ENCODE results near the gene PNP. TPM values are rescaled to one million over a fixed set of nuclear protein-coding genes. Genes with fewer than 3 reads are reported as not detected.

PNP gene
- 48.2 and 64.6 TPM in 2 replicates for total RNA-seq

GRCh38 chr14:20469242-20469889 lies at the start of gene PNP:
PNP (plus strand) TSS chr14:20469406; CDS start chr14:20469525, 119 bp downstream.

GRCh38 chr14:20435582-20436362 lies 33.4 kb upstream of the PNP start, which contains the start of gene KLHL33:
KLHL33 (minus strand) TSS chr14:20436166; CDS start chr14:20435811, 355 bp downstream.

GRCh38 chr14:20454516-20455354 lies 14.5 kb upstream of the PNP start, which contains the start of the genes APEX1 and OSGEP:
APEX1 (plus strand) TSS chr14:20455226; CDS start chr14:20455646, 420 bp downstream.
OSGEP (minus strand) TSS chr14:20454812; CDS start chr14:20454683, 129 bp downstream.

GRCh38 chr14:20461225-20462141 lies 7.7 kb upstream of the PNP start, which contains the start of gene PIP4P1:
PIP4P1 (minus strand) TSS chr14:20461434; CDS start chr14:20461325, 109 bp downstream.

Other genes starting within 250 kb of the PNP start
- not detected in 2 replicates for gene OR11H6, start 245.7 kb upstream of the PNP start, total RNA-seq
- gene OR11H7, start 240.4 kb upstream of the PNP start, total RNA-seq, result not detected in 2 replicates
- not detected in 2 replicates for gene OR11H4, start 230.1 kb upstream of the PNP start, total RNA-seq
- gene TTC5, start 163.5 kb upstream of the PNP start, total RNA-seq, result 30.5 and 32.1 TPM in 2 replicates
- gene CCNB1IP1, start 136.1 kb upstream of the PNP start, total RNA-seq, result 25.1 and 27.9 TPM in 2 replicates
- 7.9 and 9.2 TPM in 2 replicates for gene PARP2, start 125.8 kb upstream of the PNP start, total RNA-seq
- 14.9 and 18.5 TPM in 2 replicates for gene TEP1, start 55.9 kb upstream of the PNP start, total RNA-seq
- gene KLHL33, start 33.2 kb upstream of the PNP start, total RNA-seq, result 0.06 and 0.13 TPM in 2 replicates
- gene OSGEP, start 14.6 kb upstream of the PNP start, total RNA-seq, result 23.9 and 49.0 TPM in 2 replicates
- gene APEX1, start 14.2 kb upstream of the PNP start, total RNA-seq, result 29.6 and 62.0 TPM in 2 replicates
- 21.5 and 21.7 TPM in 2 replicates for gene PIP4P1, start 8.0 kb upstream of the PNP start, total RNA-seq
- gene RNASE10, start 36.1 kb downstream of the PNP start, total RNA-seq, result not detected in 2 replicates
- gene RNASE9, start 91.6 kb downstream of the PNP start, total RNA-seq, result not detected in 2 replicates
- gene RNASE11, start 118.6 kb downstream of the PNP start, total RNA-seq, result not detected in 2 replicates
- not detected in 2 replicates for gene RNASE12, start 122.0 kb downstream of the PNP start, total RNA-seq
- not detected in 2 replicates for gene OR6S1, start 172.3 kb downstream of the PNP start, total RNA-seq
- gene RNASE4, start 215.2 kb downstream of the PNP start, total RNA-seq, result 36.6 and 44.2 TPM in 2 replicates
- gene ANG, start 219.4 kb downstream of the PNP start, total RNA-seq, result 5.0 and 7.8 TPM in 2 replicates